ENCODE results near the gene CST9.
"Not testable (repeated sequence)": the region's sequence is repeated elsewhere in the genome, so short reads cannot be mapped to it uniquely, and the experiment has no call there.

Gene CST9

GRCh38 chr20:23624324-23624691, 18.6 kb upstream of the CST9 start:
- H3K4me3 ChIP-seq (ENCODE audit: low read depth, low read length) = no peak overlapping the region

- H3K4me3 ChIP-seq (ENCODE audit: low read depth, low read length) = no peak overlapping the region
Measured at GRCh38 chr20:23623666-23624323, 18.1 kb upstream of the CST9 start.

GRCh38 chr20:23622839-23623343, 17.2 kb upstream of the CST9 start:
- H3K4me3 ChIP-seq (ENCODE audit: low read depth, low read length) = no peak overlapping the region

- H3K4me3 ChIP-seq (ENCODE audit: low read depth, low read length) = not testable (repeated sequence)
Measured at GRCh38 chr20:23622401-23622800, 16.7 kb upstream of the CST9 start.

- H3K4me3 ChIP-seq (ENCODE audit: low read depth, low read length) = not testable (repeated sequence)
Measured at GRCh38 chr20:23620670-23621386, 15.1 kb upstream of the CST9 start.

- no peak overlapping the region for H3K4me3 ChIP-seq (ENCODE audit: low read depth, low read length)
Measured at GRCh38 chr20:23614163-23614562, 8.4 kb upstream of the CST9 start.

- H3K4me3 ChIP-seq (ENCODE audit: low read depth, low read length) = no peak overlapping the region
Measured at GRCh38 chr20:23613676-23614075, 8.0 kb upstream of the CST9 start.

GRCh38 chr20:23612396-23612795, 6.7 kb upstream of the CST9 start:
- H3K4me3 ChIP-seq (ENCODE audit: low read depth, low read length) = no peak overlapping the region

- no peak overlapping the region for H3K4me3 ChIP-seq (ENCODE audit: low read depth, low read length)
Measured at GRCh38 chr20:23609486-23610109, 3.9 kb upstream of the CST9 start.

- H3K4me3 ChIP-seq (ENCODE audit: low read depth, low read length) = no peak overlapping the region
Measured at GRCh38 chr20:23608251-23608846, 2.6 kb upstream of the CST9 start.

GRCh38 chr20:23607497-23608245, 2.0 kb upstream of the CST9 start:
- no peak overlapping the region for H3K4me3 ChIP-seq (ENCODE audit: low read depth, low read length)

- no peak overlapping the region for H3K4me3 ChIP-seq (ENCODE audit: low read depth, low read length)
Measured at GRCh38 chr20:23606652-23607049, 934 bp upstream of the CST9 start.

- no peak overlapping the region for H3K4me3 ChIP-seq (ENCODE audit: low read depth, low read length)
Measured at GRCh38 chr20:23604306-23604705, 1.4 kb downstream of the CST9 start.

- H3K4me3 ChIP-seq (ENCODE audit: low read depth, low read length) = no peak overlapping the region
Measured at GRCh38 chr20:23603321-23603720, 2.4 kb downstream of the CST9 start.

GRCh38 chr20:23602699-23603098, 3.0 kb downstream of the CST9 start:
- no peak overlapping the region for H3K4me3 ChIP-seq (ENCODE audit: low read depth, low read length)

GRCh38 chr20:23602241-23602640, 3.5 kb downstream of the CST9 start:
- no peak overlapping the region for H3K4me3 ChIP-seq (ENCODE audit: low read depth, low read length)

GRCh38 chr20:23601715-23602114, 4.0 kb downstream of the CST9 start:
- H3K4me3 ChIP-seq (ENCODE audit: low read depth, low read length) = no peak overlapping the region

GRCh38 chr20:23598481-23598880, 7.2 kb downstream of the CST9 start:
- H3K4me3 ChIP-seq (ENCODE audit: low read depth, low read length) = no peak overlapping the region

GRCh38 chr20:23596579-23597250, 9.0 kb downstream of the CST9 start:
- no peak overlapping the region for H3K4me3 ChIP-seq (ENCODE audit: low read depth, low read length)

GRCh38 chr20:23595941-23596340, 9.8 kb downstream of the CST9 start:
- H3K4me3 ChIP-seq (ENCODE audit: low read depth, low read length) = no peak overlapping the region
